Astrocyte (in vitro differentiated cells and primary cell): ENCODE results near the gene STX16. TPM values are rescaled to one million over a fixed set of nuclear protein-coding genes. Genes with fewer than 3 reads are reported as not detected.
"Not testable (repeated sequence)": the region's sequence is repeated elsewhere in the genome, so short reads cannot be mapped to it uniquely, and the experiment has no call there.

Source experiments
- DNase-seq: peaks from one replicate; pipeline ENCODE4 v3.0.0-alpha.2; 2010; ENCODE audit warnings: low read depth
- FAIRE-seq: peaks from 2 replicates; lab custom pipeline; 2011; peaks lifted over from hg19 to GRCh38; lab: Jason Lieb, UNC
- H2AFZ ChIP-seq: 2 replicates; pipeline ENCODE4 v1.6.0; 2012; ENCODE audit warnings: low read depth, low read length, inconsistent platforms
- H3K27ac ChIP-seq: 2 replicates; pipeline ENCODE4 v1.5.1; 2011; ENCODE audit warnings: low read depth, low read length, inconsistent platforms
- H3K27me3 ChIP-seq: 2 replicates; pipeline ENCODE4 v1.6.0; 2011; ENCODE audit warnings: low read length, inconsistent platforms; ENCODE audit not compliant: insufficient read depth
- H3K36me3 ChIP-seq: 2 replicates; pipeline ENCODE4 v1.5.1; 2011; ENCODE audit warnings: low read length, inconsistent platforms; ENCODE audit not compliant: insufficient read depth
- H3K4me1 ChIP-seq: 2 replicates; pipeline ENCODE4 v1.5.1; 2011; ENCODE audit warnings: low read length, inconsistent platforms; ENCODE audit not compliant: insufficient read depth
- H3K4me2 ChIP-seq: 2 replicates; pipeline ENCODE4 v1.6.0; 2012; ENCODE audit warnings: low read length, inconsistent platforms
- H3K4me3 ChIP-seq: 2 replicates; pipeline ENCODE4 v1.5.1; 2011; ENCODE audit warnings: low read depth, mild to moderate bottlenecking, low read length, inconsistent platforms; ENCODE audit not compliant: insufficient read depth
- H3K79me2 ChIP-seq: 2 replicates; pipeline ENCODE4 v1.6.0; 2012; ENCODE audit warnings: mild to moderate bottlenecking, low read length, inconsistent platforms; ENCODE audit not compliant: insufficient read depth
- H3K9ac ChIP-seq: 2 replicates; pipeline ENCODE4 v1.6.0; 2012; ENCODE audit warnings: mild to moderate bottlenecking, low read length, inconsistent platforms
- H3K9me3 ChIP-seq: 2 replicates; pipeline ENCODE4 v1.5.1; 2012; ENCODE audit warnings: low read depth, mild to moderate bottlenecking, low read length, inconsistent platforms; ENCODE audit not compliant: insufficient read depth
- H4K20me1 ChIP-seq: 2 replicates; pipeline ENCODE4 v1.6.0; 2012; ENCODE audit warnings: low read length, inconsistent platforms; ENCODE audit not compliant: insufficient read depth
- H3K27ac Mint-ChIP-seq: one replicate; pipeline ENCODE4 v1.8.0; 2021; ENCODE audit warnings: mild to moderate bottlenecking, mixed read lengths; ENCODE audit not compliant: unreplicated experiment
- H3K27me3 Mint-ChIP-seq: one replicate; pipeline ENCODE4 v1.8.0; 2021; ENCODE audit warnings: low read depth, mixed read lengths; ENCODE audit not compliant: unreplicated experiment
- H3K36me3 Mint-ChIP-seq: one replicate; pipeline ENCODE4 v1.8.0; 2021; ENCODE audit warnings: low read depth, mixed read lengths; ENCODE audit not compliant: unreplicated experiment
- H3K4me1 Mint-ChIP-seq: one replicate; pipeline ENCODE4 v1.8.0; 2021; ENCODE audit warnings: low read depth, mixed read lengths; ENCODE audit not compliant: unreplicated experiment
- H3K4me3 Mint-ChIP-seq: one replicate; pipeline ENCODE4 v1.8.0; 2021; ENCODE audit warnings: mild to moderate bottlenecking, moderate library complexity, mixed read lengths; ENCODE audit not compliant: unreplicated experiment
- H3K9me3 Mint-ChIP-seq: one replicate; pipeline ENCODE4 v1.8.0; 2021; ENCODE audit warnings: mild to moderate bottlenecking, mixed read lengths; ENCODE audit not compliant: unreplicated experiment
- EZH2 ChIP-seq: IDR thresholded peaks from 2 replicates; pipeline ENCODE4 v1.6.1; 2012; ENCODE audit warnings: mild to moderate bottlenecking, low read length, inconsistent platforms; ENCODE audit not compliant: insufficient read depth
- total RNA-seq: library from RNA; stranded (reverse); gene quantifications from 2 replicates; pipeline ENCODE4 v1.2.1, GENCODE V29; 2021
- TF ChIP-seq, protein P1 (sequence below): IDR thresholded peaks from 2 replicates; pipeline ENCODE4 v1.5.1; 2011; ENCODE audit warnings: low read depth, mild to moderate bottlenecking, inconsistent platforms, low read length, moderate library complexity; ENCODE audit not compliant: insufficient read depth

Gene STX16
- total RNA-seq, 1 donor from 2014 or later = 59.3 TPM

DNA sequence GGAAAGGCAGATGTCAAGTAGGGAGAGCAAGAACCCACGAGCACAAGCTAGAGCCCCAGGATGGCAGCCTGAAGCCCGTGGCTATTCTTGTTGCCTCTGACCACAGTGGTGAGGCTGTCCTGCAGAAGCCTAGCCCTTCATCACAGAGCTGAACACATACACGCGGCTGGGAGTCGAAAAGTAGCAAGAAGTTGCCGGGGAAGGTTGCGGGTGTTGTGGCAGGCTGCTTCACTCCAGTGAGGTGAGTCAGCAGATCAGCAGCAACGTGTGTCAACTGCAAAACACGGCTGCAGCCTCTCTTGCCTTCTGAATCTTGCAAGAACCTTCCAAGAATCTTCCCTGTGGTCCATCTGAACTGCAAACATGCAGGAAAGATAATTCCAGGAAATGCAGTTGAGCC lies 10.6 kb upstream of the STX16 start:
- H3K27me3 Mint-ChIP-seq = peaks cover 5% of the 10 kb centered on the region
- no peak overlapping the region for H2AFZ ChIP-seq
- FAIRE-seq = peak; percentile 77
- no peaks in the 10 kb centered on the region for H4K20me1 ChIP-seq
- H3K9ac ChIP-seq = no peak overlapping the region
- no peaks in the 10 kb centered on the region for H3K9me3 ChIP-seq
- H3K4me1 Mint-ChIP-seq = peaks cover 18% of the 10 kb centered on the region
- H3K4me1 ChIP-seq = peaks cover 19% of the 10 kb centered on the region
- H3K4me3 Mint-ChIP-seq = peak overlapping the region; percentile 7
- no peaks in the 10 kb centered on the region for H3K27me3 ChIP-seq
- H3K27ac Mint-ChIP-seq = peak overlapping the region; percentile 48
- no peaks in the 10 kb centered on the region for H3K36me3 ChIP-seq
- no peak overlapping the region for H3K4me3 ChIP-seq
- H3K27ac ChIP-seq = peak overlapping the region; percentile 44
- peaks cover 2% of the 10 kb centered on the region for H3K9me3 Mint-ChIP-seq
- peaks cover 2% of the 10 kb centered on the region for H3K36me3 Mint-ChIP-seq
- DNase-seq = peak; percentile 97
- H3K4me2 ChIP-seq = peak overlapping the region; percentile 52
- TF ChIP-seq EZH2 = no peak
- H3K79me2 ChIP-seq = no peaks in the 10 kb centered on the region

DNA sequence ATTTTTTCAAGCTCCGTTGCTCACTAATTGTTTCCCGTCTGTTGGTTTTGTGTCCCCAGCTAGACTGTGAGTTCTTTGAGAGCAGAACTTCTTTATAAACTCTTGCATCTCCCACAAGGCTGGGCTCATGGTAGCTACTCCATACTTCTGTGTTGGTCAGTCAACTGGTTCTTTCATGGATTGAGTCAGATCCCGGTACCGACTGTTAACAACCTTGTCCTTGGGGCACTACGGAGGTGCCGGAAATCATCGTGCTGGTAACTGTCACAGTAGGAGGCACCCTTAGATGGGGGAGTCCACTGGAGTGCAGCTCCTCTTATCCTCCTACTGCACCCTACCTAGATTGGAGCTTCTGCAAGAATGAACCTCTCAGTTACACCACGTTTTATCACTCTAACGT lies 8.6 kb upstream of the STX16 start:
- Mint-ChIP-seq H3K27me3 (peaks cover 5% of the 10 kb centered on the region), H3K36me3 (peaks cover 2% of the 10 kb centered on the region), H3K9me3 (peaks cover 2% of the 10 kb centered on the region), H3K27ac (no peak overlapping the region), H3K4me1 (peaks cover 19% of the 10 kb centered on the region), H3K4me3 (no peak overlapping the region)
- H3K9me3 ChIP-seq = no peaks in the 10 kb centered on the region
- H3K36me3 ChIP-seq = no peaks in the 10 kb centered on the region
- no peak for FAIRE-seq
- peaks cover 29% of the 10 kb centered on the region for H3K4me1 ChIP-seq
- no peak overlapping the region for H2AFZ ChIP-seq
- H3K27me3 ChIP-seq = no peaks in the 10 kb centered on the region
- H3K9ac ChIP-seq = no peak overlapping the region
- no peaks in the 10 kb centered on the region for H3K79me2 ChIP-seq
- H3K27ac ChIP-seq = no peak overlapping the region
- H3K4me2 ChIP-seq = no peak overlapping the region
- H3K4me3 ChIP-seq = no peak overlapping the region
- no peaks in the 10 kb centered on the region for H4K20me1 ChIP-seq
- no peak for DNase-seq
- no peak for TF ChIP-seq EZH2
- TF ChIP-seq, protein P1, sequence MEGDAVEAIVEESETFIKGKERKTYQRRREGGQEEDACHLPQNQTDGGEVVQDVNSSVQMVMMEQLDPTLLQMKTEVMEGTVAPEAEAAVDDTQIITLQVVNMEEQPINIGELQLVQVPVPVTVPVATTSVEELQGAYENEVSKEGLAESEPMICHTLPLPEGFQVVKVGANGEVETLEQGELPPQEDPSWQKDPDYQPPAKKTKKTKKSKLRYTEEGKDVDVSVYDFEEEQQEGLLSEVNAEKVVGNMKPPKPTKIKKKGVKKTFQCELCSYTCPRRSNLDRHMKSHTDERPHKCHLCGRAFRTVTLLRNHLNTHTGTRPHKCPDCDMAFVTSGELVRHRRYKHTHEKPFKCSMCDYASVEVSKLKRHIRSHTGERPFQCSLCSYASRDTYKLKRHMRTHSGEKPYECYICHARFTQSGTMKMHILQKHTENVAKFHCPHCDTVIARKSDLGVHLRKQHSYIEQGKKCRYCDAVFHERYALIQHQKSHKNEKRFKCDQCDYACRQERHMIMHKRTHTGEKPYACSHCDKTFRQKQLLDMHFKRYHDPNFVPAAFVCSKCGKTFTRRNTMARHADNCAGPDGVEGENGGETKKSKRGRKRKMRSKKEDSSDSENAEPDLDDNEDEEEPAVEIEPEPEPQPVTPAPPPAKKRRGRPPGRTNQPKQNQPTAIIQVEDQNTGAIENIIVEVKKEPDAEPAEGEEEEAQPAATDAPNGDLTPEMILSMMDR = no peak

- not testable (repeated sequence) for H3K4me3 Mint-ChIP-seq, H2AFZ ChIP-seq, H4K20me1 ChIP-seq, DNase-seq, H3K9ac ChIP-seq, H3K4me2 ChIP-seq, H3K27me3 Mint-ChIP-seq, H3K36me3 ChIP-seq, FAIRE-seq, H3K4me3 ChIP-seq, H3K79me2 ChIP-seq, H3K27ac ChIP-seq, H3K9me3 Mint-ChIP-seq, H3K27ac Mint-ChIP-seq, H3K36me3 Mint-ChIP-seq, H3K9me3 ChIP-seq, H3K27me3 ChIP-seq
- H3K4me1 ChIP-seq = peaks cover 33% of the 10 kb centered on the region
- H3K4me1 Mint-ChIP-seq = peaks cover 22% of the 10 kb centered on the region
These were observed 8.2 kb upstream of the STX16 start for GRCh38 chr20:58642896-58643295.
